ENCODE results near the gene VSIG8.

The VSIG8 gene

DNA sequence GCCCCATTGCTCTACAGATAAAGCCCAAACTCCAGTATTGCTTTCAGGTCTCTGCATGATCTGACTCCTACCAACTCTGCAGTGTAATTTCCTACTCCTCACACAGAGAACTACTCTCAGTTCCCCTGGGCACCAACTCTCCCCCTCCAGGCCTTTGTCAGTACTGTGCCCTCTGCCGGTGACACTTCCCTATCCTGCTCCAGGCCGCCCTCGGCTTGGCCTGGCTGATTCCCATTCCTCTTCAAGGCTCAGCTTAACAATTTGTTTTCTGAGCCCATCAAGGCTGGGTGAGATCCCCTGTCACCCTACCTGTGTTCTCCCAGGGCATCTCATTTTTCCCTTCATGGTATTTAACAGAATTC lies 33.2 kb downstream of the VSIG8 start:
- peak; percentile 9 for DNase-seq (ENCODE audit: low spot score)

DNA sequence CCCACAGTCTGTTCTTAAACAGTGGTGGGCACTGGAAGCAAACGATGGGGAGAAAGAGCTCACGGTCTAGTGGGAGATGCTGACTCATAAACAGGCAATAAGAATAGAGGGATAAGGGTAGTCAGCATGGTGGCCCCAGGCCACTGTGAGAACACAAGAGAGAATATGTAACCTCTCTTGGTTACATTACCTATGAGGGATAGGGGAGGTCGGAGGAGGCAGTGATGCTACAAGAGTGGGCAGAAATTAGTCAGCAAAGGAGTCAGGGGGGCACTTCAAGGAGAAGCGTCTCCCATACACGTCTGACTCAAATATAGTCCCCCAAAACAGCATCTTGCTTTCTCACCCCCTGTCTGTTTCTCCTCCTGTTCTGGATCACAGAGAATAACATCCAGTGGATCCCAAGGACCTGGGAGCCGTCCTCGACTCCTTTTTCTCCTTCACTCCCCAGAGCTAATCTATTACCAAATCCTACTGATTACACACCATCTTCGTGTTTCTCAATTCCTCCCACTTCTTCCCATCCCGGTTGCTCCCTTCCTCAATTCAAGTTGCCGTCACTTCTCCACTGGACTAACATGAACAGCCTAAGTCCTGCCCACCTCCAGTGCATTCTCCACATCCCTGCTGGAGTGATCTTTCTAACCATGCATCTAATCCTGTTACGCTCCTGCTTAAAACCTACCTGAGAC lies 33.7 kb downstream of the VSIG8 start:
- no peak for DNase-seq (ENCODE audit: low spot score)

DNA sequence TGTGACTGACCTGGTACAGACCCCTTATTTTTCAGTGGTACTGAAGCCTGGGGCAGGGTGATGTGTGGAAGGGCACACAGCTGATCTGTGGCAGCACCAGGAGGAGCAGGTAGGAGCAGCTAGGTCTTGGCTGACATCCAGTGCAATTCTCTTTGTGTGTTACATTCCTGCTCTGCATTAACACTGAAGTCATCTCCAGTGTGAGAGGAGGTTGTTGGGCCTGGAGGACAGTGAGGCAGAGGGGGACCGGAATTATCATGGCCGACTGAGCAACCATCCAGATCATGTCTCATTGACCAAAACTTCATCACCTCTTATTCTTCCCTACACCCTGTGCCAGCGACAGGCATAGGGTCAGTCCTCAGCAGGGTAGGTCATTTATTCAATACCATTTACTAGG lies 34.3 kb downstream of the VSIG8 start:
- DNase-seq (ENCODE audit: low spot score), result no peak

DNA sequence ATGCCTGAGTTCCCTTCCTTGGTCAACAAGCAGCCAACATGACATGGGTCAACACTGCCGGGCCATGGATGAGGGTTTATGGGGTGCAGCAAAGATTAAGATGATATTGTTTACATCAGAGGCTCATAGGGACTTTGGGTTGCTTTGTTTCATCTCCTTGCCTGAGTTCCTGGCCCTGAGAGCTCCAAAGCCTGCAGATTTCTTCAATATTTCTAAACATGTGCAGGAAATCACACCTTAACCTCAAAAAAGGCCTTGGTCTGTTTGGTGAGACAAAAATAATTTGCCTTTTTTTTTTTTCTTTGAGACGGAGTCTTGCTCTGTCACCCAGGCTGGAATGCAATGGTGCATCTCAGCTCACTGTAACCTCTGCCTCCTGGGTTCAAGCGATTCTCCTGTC lies 34.9 kb downstream of the VSIG8 start:
- no peak for DNase-seq (ENCODE audit: low spot score)

DNA sequence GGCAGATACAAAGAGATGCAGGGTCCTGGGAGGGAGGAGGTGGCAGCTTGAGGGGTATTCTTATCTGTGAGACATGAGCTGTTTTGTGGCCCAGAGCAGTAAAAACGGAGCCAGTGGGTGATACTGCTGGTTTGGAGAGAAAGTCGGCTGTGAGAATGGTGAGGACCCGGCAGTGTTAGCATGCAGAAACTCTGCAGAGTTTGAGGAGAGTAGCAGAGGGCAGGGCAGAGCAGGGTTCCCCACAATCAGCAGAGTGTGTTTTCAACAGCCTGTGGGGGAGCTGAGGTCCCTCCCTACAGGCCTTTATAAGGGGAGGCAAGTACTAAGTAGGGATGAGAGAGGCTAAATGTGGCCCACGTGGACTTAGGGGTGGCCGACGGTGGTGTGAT lies 35.4 kb downstream of the VSIG8 start:
- DNase-seq (ENCODE audit: low spot score), result no peak

DNA sequence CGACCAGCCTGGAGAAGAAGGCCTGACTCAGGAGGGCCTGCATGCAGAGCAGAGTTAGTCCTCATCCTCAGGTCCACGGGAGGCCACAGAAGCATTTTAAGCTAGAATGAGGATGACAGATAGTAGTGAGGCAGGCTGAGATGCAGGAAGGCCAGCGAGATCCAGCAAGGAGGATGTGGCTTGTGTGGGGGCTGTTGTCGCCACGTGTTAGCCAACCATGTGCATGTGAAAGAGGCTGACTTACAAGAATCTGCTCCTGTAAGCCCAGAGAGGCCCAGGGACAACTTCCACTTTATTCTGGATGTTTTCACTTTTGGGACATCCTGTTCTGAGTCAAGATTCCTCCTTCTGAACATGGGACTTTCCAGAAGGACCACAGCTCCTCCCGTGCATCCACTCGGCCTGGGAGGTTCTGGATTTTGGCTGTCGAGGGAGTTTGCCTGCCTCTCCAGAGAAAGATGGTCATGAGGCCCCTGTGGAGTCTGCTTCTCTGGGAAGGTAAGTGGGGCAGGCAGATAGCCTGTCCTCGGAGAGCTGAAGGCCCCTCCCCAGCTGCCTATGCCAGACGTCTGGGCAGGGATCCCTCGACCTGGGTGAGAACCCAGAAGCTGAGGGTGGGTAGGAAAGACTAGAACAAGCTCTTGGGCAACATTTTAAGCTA lies 35.9 kb downstream of the VSIG8 start, which contains the start of gene SLAMF8:
SLAMF8 (plus strand) TSS at position 433 of the 661 bp plus-strand sequence; CDS start at position 459, 26 bp downstream.
- DNase-seq (ENCODE audit: low spot score), result no peak

DNA sequence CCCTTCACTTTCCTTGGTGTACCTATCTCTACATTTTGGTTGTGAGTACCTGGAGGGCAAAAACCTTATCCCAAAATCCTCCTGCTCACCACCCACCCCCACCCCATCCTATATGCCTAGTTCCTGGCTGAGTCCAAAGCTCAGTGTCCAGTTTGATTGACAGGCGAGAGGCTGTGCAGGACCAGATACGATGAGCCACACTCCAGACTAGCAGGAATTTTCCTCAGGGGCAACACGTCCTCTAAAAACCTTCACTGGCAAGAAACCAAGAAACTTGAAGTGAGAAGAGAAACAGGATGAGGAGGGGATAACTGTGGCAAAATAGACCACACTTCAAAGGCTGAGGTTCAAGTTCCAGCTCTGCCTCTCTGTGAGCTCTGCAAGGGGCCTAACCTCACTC lies 36.9 kb downstream of the VSIG8 start:
- no peak for DNase-seq (ENCODE audit: low spot score)

DNA sequence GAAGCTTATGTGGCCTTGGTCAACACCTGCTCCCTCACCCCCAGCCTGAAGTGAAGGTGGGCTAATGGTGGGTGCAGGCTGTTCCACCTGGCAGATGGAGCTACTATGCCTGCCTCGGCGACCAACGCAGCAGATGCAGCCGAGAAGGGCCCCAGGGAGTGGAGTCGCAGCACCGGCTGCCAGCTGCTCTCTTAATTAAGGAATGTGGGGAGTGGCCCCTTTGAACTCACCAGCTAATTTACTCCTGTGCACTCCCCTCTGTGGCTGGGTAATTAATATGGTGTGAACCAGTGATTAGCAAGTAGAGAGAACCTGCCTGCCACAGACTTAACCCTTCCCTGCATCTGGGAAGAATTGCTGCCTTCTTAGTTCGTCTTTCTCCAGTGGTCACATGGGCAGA lies 39.1 kb downstream of the VSIG8 start:
- DNase-seq (ENCODE audit: low spot score), result no peak

DNA sequence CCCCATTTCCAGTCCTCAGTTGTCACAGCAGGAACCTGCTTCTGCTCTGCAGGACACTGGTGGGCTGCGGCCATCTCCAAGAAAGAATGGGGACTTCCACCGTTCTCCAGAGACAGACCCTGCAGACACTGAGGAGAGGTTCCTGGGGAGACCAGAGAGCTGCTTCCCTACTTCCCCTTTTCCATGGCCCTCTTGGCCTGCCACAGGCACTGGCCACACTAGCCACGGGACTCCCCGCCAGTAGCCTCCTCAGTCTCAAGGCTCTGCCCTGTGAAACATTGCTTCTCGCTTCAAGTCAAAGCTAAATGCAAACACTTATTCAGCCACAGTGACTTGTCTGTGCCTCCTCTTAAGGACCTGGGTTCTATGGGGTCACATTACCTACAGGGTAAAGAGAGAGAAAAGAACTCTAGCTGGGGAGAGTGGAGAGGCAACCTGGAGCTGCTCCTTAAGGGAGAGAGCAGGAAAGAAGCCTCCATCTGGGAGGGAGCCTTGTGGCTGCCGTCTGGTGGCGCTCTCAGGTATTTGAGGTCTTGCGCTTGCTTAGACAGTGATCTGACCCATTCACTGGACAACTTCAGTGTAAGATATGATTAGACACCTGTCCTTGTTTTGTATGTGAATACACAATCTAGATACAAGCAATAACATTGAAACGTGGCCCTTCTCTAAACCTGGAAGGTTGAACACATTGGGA lies 41.1 kb downstream of the VSIG8 start:
- DNase-seq (ENCODE audit: low spot score), result no peak

DNA sequence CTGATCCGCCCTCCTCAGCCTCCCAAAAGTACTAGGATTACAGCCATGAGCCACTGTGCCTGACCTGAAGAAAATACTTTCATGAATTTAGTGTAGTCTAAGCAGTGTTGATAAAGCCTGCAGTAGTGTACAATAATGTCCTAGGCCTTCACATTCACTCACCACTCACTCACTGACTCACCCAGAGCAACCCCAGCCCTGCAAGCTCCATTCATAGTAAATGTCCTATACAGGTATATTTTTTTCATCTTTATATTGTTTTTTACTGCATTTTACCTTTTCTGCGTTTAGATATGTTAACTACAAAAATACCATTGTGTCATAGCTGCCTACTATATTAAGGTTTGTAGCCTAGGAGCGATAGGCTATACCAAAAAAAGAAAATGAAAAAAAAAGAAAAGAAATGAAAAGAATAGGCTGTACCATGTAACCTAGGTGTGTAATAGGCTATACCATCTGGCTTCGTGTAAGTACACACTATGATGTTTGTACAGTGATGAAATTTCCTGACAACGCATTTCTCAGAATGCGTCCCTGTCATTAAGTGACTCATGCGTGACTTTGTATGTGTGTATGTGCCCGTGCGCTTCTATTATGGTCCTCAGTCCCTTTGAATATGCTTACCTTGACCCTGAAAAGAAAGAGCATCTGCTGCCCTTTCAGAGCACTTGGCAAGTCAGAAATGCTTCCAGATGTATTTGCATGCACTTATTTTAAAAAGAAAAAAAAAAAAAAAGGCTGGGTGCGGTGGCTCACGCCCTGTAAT lies 45.0 kb downstream of the VSIG8 start:
- DNase-seq (ENCODE audit: low spot score), result no peak

DNA sequence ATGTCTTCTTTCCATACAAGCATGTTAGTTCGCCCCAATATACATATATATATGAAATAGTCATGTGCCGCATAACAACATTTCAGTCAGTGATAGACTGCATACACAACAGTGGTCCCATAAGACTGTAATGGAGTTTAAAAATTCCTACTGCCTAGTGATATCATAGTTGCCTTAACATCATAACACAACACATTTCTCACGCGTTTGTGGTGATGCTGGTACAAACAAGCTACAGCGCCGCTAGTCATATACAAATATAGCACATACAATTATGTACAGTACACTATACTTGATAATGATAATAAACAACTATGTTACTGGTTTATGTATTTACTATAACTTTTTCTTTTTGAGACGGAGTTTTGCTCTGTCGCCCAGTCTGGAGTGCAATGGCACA lies 46.5 kb downstream of the VSIG8 start:
- no peak for DNase-seq (ENCODE audit: low spot score)

DNA sequence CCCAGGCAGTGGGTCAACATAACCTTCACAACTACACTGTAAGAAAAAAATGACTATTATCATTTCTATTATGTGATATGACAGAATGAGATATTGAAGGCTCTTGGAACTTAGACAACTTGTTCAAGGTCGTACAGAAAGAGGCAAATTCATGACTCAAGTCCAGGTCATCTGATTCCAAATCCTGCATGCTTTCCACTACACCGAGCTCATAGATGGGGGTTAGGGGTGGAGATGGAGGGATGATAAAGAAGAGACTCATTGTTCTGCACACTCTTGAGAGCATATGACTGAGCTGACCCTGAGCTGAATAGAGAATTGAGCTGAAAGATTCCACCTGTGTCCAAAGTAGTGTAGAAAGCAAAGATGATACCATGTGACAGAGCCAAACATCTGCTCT lies 57.5 kb downstream of the VSIG8 start:
- no peak for DNase-seq (ENCODE audit: low spot score)

Data from kidney capillary endothelial cell (primary cell).